HG03135 (cell line): ENCODE data around the gene NADSYN1.

Source experiments
- ATAC-seq: cut with Tn5 transposase; IDR thresholded peaks from one replicate; pipeline ENCODE4 v1.9.1; 2021; ENCODE audit warnings: mild to moderate bottlenecking, moderate library complexity; ENCODE audit not compliant: unreplicated experiment

The NADSYN1 gene

DNA sequence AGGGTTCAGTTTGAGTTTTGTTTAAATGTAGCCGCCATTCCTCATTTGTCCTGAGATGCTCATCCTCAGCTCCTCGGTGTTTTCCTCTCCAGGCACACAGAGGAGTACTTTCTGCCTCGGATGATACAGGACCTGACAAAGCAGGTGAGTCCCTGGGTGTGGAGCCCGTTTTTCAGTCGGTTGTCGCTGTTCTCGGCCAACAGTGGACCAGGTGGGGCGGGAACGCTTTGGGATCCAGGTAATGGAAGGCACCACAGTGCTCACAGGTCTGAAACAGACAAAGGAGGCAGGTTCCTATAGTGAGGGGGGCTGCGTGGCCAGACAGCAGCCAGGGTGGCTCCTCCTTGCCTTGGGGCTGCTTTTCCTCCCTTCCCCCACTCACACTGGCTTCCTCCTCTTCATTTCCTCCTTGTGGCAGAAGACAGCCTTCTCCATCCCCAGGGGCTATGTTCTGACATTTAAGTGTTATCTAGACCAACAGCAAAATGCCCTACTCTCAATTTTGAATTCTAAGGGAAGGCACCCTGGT, 19.4 kb downstream of the NADSYN1 start:
- no peak for ATAC-seq

DNA sequence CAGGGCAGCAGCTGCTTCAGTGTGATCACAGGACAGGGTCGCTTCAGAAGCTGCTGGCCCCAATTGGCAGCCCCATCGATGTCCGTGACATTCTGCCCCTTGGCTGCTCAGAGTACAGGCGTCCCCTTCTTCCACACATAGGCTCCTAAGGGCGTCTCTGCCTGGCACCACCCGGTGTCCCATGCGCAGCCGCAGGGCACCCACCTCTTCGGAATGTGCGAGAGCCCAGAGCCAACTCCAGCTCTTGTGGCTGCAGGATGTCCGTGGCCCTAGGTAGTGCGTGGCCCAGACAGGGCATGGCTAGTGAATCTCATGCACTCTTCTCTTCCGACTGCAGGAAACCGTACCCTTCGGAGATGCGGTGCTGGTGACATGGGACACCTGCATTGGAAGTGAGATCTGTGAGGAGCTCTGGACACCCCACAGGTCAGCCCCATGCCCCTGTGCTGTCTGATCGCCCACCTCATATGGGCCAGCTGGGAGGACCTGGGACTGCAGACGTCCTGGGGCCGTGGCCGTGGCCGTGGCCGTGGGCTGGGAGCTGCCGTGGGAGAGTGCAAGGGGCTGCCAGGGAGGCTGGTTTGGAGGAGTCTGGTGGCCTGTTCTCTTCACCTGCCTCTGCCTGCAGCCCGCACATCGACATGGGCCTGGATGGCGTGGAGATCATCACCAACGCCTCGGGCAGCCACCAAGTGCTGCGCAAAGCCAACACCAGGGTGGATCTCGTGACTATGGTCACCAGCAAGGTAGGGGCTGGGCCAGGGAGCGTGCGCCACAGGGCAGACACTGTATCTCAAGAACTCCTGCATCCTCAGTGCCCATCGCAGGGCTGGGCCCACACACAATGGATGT, 20.2 kb downstream of the NADSYN1 start:
- no peak for ATAC-seq

DNA sequence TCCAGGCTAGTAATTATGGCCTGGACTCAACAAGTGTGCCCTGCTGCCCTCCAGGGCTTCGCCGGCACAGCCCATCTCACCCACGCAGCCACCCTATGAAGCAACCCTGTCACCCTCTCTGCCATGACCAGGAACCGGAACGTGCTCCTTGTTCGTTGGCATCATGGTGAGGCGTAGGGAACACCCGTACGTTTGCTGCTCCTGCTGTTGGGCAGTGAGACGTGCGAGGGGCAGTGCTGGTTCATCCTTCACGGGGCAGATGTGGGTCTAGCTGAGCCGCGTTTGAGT, 20.7 kb downstream of the NADSYN1 start:
- ATAC-seq, result no peak

DNA sequence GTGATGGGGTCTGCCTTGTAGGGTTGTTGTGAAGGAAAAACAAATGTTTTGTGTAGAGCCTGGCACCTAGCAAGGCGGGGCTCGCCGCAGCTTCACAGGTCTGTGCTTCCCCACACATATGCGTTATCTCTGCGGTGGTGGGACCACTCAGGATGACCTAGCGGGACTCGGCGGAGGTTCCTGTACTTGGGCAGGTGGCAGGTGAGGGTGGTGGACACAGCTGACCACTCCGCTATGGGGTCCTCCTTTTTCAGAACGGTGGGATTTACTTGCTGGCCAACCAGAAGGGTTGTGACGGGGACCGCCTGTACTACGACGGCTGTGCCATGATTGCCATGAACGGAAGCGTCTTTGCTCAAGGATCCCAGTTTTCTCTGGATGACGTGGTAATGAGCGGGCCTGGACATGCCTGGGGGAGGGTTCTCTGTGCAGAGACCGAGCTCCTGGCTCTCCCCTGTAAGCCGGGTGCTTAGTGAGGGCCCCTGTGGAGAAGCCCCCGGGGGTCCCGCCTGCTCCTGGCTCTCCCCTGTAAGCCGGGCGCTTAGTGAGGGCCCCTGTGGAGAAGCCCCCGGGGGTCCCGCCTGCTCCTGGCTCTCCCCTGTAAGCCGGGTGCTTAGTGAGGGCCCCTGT, 21.3 kb downstream of the NADSYN1 start:
- ATAC-seq, result no peak

DNA sequence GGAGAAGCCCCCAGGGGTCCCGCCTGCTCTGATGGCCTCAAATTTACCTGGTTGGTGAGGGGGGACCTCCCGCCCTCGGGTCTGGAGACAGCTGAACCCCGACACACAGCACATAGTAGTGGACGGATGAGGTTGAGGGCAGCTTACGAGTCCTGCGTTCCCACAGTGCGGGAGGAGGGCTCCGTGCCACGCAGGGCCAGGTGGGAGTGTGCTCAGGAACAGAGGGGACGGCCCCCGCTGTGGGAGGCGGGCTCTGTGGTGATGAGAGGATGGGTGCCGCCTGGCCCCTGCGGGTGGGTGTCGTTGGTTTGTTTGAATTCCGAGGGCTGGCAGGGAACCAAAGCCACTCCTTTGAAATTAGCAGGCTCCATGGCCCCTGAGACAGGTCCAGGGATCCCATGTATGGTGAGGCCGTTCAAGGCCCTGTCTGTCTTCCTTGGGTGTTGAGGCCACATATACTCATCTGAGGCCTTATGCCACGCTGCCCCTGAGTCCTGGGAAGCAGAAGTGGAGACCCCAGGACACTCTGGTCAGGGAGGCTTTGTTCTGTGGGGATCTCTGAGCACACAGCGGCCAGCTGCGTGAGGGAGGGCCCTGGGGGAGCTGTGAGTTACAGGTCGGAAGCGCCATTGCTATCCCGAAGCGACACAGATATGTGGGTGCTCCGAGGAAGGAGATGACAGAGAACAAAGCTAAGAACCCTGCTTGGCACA, 21.9 kb downstream of the NADSYN1 start:
- no peak for ATAC-seq

DNA sequence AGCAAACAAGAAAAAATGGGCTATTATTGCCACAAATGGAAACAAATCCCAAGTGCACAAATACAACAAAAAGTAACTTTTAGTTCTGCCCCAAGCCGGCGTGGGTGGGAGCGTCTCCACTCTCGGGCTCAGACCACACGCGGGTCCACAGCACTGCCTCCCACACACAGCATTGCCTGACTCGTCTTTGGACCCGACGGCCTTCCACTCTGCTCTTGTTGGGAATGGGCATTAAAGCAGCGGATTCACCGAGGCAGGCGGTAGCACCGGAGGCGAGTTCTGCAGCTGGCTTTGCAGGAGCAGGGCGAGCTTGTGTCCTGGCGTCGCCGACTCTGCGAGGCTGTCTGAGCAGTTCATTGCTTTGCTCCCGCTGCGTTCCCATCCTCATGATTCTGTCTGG, 23.0 kb downstream of the NADSYN1 start:
- no peak for ATAC-seq

DNA sequence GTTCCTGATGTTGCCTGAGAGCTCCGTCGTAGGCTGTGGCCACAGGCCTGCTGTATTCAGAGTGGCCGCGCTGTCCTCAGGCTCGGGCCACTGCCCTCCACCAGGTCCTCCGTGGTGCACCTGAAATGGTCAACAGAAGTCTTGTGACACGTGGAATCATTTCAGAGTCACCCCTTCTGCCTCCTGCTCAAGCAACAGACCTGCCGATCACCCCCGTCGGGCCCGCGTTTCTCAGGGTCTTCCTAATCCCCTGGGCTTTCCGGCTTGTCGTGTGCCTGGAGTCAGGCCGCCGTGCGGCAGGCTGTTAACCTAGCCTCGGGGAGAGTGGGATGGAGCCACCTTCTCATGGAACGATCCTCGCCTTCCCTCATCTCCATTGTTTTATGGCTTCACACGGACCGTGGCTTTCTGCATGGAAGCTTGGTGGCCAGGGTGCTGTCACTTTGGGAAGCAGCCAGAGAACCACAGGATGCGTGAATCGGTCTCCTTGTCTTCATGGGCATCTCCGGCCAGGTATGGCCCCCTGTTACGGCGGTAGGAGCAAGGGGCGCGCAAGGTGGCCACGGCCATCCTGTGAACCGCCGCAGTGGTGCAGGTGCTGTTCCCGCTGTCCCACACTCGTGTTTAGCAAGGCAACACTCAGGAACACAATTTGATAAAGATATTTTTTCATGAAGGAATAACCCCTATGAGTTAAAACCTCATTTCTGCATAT, 24.1 kb downstream of the NADSYN1 start:
- ATAC-seq, result no peak

DNA sequence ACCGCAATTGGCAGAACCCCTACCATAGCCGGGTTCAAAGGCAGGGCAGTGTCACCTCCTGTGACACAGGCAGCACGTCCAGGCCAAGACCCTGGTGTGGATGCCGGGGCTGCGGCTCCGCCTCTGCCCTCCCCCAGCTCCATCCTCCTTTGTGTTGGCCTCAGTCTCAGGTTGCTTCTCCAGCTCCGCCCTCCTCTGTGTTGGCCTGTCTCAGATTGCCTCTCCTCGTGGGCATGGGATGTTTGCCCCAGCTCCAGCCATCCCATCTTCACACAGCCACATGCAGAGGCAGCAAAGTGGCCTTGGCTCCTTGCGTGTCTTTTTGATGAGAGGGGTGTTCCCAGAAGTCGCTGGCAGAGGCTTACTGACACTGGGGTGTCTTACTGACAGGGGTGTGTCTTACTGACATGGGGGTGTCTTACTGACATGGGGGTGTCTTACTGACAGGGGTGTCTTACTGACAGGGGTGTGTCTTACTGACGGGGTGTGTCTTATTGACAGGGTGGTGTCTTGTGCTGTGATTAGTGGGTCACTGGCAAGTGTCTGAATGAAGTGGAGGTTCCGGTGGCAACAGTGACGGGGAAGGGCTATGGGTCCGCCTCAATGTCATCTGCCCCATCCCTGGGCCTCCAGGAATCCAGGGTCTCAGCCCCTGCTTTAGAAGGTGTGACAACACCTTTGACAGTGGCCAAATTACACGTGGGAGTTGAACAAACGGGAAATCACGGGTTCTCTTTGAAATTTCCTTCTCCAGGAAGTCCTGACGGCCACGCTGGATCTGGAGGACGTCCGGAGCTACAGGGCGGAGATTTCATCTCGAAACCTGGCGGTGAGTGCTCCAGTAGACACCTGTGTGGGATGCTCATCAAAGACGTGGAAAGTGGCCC, 24.9 kb downstream of the NADSYN1 start:
- no peak for ATAC-seq

DNA sequence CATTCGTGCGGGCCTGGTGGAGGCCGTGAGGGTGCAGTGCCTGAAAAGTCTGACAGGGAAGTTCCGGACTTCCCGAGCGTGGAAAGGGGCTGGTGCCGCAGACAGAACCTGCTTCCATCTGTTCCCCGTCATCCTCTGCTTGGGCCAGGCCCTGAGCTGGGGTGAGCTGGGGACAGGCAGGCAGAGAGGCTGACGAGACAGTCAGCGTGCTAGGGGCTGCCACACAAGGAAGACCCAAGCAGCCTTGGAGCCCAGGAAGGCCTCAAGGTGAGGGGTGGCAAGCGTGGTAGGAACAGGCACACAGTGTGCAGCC, 25.5 kb downstream of the NADSYN1 start:
- ATAC-seq, result no peak

DNA sequence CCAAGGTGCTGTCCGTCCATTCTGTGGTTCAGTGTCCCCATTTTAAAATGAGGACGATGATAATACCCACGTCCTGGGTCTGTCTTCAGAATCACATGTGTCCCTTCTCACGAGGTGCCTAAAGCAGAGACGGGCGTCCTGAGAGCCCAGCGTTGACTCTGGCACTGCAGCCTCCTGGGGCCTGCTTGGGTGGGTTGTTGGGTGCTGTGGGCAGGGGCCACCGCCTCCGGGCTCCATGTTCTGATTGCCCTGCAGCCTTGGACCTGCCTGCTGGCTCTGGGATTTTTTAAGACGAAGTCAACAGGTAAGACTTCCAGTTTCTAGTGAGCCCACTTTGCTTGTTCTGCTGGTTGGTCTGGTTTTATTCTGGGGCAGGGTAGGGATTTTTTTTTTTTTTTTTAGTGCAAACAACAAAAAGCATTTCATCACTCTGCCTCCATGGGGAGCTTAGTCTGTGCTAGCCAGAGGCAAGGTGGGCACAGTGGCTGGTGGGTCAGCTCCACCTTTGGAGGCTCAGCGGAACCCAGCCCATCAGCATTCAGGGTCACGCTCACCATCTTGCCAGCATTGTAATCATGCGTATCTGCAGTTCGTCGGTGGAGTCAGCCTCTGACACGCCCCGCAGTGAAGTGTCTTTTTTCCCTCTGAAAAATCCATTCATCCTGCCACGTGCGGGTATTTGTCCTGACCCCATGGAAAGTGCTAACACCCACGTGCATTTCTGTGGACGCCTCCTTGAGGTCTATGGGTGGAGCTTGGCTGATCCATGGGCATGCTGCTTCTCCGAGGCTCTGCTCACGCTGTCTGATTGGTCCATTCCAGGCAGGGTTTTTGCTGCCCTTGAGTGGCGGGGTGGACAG, 28.3 kb downstream of the NADSYN1 start:
- ATAC-seq, result no peak

DNA sequence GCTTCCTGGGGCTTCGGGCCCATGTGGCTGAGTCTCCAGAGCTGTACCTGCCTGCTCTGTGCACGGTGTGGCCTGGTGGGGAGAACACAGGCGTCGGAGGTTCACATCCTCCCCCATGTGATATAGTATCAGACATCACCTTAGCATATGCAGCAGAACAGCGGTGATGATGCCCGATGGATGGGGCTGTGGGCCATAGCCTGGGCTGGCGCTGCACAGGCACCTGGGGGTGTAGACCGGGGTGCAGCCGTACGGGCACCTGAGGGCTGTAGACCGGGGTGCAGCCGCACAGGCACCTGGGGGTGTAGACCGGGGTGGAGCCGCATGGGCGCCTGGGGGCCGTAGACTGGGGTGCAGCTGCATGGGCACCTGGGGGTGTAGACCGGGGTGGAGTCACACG, 29.2 kb downstream of the NADSYN1 start:
- no peak for ATAC-seq

DNA sequence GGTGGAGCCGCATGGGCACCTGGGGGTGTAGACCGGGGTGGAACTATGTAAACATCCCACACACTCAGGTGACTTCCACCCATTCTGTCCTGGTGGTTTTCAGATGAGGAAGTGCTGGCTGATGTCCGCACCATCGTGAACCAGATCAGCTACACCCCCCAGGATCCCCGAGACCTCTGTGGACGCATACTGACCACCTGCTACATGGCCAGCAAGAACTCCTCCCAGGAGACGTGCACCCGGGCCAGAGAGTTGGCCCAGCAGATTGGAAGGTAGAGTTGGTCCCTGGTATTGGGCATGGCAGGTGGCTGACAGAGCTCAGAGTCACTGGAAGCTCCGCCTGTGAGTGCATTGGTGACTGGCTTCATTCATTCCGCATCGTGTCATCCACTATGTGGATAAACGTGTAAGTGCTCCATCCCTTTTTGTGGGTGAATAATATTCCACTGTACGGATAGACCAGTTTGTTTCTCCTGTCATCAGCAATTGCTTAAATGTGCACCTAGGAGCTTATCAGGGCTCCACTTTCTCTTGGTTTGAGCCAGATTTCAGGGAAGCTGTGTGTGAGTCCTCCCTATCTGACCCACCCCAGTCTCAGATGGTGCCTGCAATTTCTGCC, 29.9 kb downstream of the NADSYN1 start:
- no peak for ATAC-seq

DNA sequence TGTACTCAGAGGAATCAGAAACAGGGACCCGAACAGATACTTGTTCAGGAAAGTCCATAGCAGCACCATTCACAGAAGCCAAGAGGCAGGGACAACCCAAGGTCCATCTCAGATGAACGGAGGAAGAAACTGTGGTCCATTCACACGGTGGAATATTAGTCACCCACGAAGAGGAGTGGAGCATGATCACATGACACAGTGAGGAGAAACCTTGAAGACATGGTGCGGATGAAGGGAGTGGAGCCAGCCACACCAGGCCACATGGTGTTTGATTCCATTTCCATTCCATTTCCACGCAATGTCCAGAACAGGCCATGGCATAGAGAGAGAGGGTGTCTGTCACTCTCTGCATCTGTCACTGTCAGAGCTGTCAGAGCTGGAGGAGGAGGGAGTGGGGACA, 30.7 kb downstream of the NADSYN1 start:
- no peak for ATAC-seq

DNA sequence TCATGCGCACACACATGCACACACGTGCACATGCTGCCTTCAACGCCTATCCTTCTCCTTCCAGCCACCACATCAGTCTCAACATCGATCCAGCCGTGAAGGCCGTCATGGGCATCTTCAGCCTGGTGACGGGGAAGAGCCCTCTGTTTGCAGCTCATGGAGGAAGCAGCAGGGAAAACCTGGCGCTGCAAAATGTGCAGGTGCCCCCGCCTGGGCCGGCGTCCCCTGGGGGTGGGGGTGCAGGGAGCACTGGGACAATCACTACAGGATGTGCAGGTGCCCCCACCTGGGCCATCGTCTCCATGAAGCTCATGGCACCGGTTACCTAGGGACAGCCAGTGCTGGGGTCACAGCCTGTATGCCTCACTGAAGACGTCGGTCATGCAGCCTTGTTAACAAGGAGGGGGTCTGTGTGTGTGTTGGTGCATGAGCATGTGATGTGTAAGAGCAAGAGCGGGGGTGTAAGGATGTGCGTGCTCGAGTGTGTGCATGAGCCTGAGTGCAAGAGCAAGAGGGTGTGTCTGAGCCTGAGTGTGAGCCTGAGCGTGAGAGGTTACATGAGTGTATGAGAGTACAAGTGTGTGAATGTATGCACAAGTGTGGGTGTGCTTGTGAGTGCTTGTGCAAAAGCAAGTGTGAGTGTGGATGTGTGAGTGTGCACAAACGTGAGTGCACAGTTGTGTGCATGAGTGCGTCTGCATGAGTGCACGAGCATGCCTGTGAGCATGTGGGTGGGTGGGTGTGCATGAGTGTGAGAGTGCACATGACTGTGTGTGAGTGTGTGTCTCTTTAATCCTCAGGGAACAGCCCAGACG, 31.5 kb downstream of the NADSYN1 start:
- ATAC-seq, result no peak

DNA sequence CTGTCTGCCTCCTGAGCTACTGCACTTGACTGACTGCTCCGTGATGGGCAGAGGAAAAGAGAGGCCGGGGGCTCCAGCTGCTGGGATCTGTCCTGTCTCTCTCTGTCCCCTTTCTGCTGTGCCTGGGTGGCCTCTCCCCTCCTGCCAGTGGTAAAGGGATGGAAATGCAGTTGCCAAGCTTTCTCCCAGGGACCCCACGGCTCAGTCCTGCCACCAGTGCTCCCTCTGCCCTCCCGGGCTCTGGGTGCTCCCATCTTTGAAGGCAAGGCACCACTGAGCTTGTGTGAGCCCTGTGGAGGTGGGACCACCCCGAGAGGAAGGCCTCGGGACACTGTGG, 32.0 kb downstream of the NADSYN1 start:
- no peak for ATAC-seq

DNA sequence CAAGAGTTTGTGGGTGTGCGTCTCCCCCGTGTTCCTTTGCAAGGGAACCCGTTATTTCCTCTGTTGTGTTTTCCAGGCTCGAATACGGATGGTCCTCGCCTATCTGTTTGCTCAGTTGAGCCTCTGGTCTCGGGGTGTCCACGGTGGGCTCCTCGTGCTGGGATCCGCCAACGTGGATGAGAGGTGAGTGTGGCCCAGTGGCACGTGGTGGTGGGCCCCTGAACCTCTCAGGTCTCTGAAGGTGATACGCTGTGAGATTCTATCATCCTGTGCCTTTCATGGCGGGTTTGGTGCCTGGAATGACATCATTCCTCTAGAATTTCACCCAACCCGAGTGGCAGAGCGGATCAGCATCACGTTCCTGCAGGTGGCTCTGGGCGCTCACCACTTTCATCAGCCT, 32.5 kb downstream of the NADSYN1 start:
- no peak for ATAC-seq

DNA sequence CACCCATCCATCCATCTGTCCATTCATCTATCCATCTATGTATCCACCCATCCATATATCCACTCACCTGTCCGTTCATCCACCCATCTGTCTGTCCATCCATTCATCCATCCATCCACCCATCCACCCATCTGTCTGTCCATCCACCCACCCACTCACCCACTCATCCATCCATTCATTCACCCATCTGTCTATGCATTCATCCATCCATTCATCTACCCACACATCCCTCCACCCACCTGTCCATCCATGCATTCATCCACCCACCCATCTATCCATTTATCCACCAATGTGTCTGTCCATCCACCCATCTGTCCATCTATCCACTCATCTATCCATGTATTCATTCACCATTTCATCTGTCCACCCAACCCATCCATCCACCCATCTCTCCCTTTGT, 33.3 kb downstream of the NADSYN1 start:
- no peak for ATAC-seq

DNA sequence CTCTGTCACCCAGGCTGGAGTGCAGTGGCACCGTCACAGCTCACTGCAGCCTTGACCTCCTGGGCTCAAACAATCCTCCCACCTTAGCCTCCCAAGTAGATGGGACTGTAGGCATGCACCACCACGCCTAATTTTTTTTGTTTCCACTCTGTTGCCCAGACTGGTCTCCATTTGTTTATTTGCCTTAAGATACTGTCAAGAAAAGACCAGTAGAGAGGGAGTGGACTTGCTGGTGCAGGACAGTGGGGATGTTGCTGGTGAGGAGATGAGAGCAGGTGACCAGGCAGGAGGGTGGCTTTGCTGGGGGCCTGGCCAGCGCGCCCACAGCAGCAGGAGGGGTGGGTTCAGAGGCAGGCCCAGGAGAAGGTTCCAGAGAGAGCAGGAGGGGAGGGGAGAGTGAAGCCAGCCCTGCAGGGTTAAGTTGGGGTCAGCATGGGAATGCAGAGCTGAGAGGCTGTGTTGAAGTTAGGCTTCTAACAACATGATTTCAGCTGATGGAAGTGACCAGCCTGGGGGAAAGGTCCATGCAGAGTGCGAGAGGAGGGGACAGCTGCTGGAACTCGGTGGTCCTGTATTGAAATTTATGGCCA, 35.8 kb downstream of the NADSYN1 start:
- ATAC-seq, result no peak
